Tibial artery (tissue), 4 donors: ENCODE measurements around the gene C8A.

Source experiments
- DNase-seq, 2 donors: peaks; one replicate each; pipeline ENCODE4 v3.0.0-alpha.2; 2019
- H3K27ac ChIP-seq, 2 donors: fragments of 200-600 bp; sonication (generic) in 1 of 2; 1 replicate in 1 of 2; 2 replicates in 1 of 2; pipeline ENCODE4 v1.5.1; 2018 to 2019; ENCODE audit warnings: mild to moderate bottlenecking in 1 of 2
- H3K27me3 ChIP-seq, 2 donors: fragments of 200-600 bp; sonication (generic) in 1 of 2; one replicate each; pipeline versions ENCODE4 v1.5.1 to v1.6.0; 2016 to 2019
- H3K36me3 ChIP-seq, 3 donors: fragments of 200-600 bp; sonication (generic) in 2 of 3; one replicate each; pipeline ENCODE4 v1.5.1; 2016 to 2019; ENCODE audit warnings: mild to moderate bottlenecking in 2 of 3
- H3K4me1 ChIP-seq, 4 donors: fragments of 200-600 bp; sonication (generic) in 2 of 4; 1 replicate in 3 of 4; 2 replicates in 1 of 4; pipeline ENCODE4 v1.5.1; 2016 to 2019
- H3K4me3 ChIP-seq, 2 donors: fragments of 200-600 bp; sonication (generic) in 1 of 2; 1 replicate in 1 of 2; 2 replicates in 1 of 2; pipeline ENCODE4 v1.5.1; 2018 to 2019; ENCODE audit warnings: mild to moderate bottlenecking in 2 of 2
- H3K9me3 ChIP-seq, 3 donors: fragments of 200-600 bp; sonication (generic) in 1 of 3; one replicate each; pipeline ENCODE4 v1.5.1; 2016 to 2019
- intact Hi-C: fragments of 100-400 bp; cut with DNase I; formaldehyde crosslinking; loops from one replicate; pipeline ENCODE4 v1.15.0; 2023; ENCODE audit warnings: low total_unique reads
- TF ChIP-seq, protein P1 (sequence below), 2 experiments: fragments of 200-600 bp in 1 of 2; fragments of 450-650 bp in 1 of 2; IDR thresholded peaks; one replicate each; pipeline ENCODE4 v1.5.1; 2017 to 2019; ENCODE audit warnings: antibody characterized with exemption in 2 of 2, mild to moderate bottlenecking in 1 of 2, moderate library complexity in 1 of 2

The C8A gene

DNA sequence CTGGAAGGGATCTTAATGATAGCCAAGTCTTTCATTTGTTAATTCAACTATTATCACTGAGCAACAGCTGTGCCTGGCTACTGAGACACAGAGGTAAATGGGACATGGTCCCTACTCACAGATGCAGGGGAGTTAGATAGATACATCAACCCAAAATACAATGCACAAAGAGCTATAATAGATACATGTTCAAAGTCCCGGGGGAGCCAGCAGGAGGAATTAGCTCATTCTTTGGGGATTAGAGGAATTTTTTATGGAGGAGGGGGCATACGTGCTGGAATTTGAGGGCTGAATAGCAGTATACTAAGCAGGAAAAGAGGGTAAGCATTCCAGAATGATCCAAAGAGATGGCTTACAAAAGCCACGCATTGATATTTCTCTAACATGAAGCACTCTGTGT is 76.6 kb downstream of the C8A start:
- Histone ChIP-seq H3K27ac (no peak overlapping the region), H3K36me3 (no peaks in the 10 kb centered on the region), H3K9me3 (no peaks in the 10 kb centered on the region), H3K27me3 (no peaks in the 10 kb centered on the region), H3K4me1 (no peaks in the 10 kb centered on the region), H3K4me3 (no peak overlapping the region)
- DNase-seq: no peak
- intact Hi-C loops: no loop called here
- TF ChIP-seq, protein P1, sequence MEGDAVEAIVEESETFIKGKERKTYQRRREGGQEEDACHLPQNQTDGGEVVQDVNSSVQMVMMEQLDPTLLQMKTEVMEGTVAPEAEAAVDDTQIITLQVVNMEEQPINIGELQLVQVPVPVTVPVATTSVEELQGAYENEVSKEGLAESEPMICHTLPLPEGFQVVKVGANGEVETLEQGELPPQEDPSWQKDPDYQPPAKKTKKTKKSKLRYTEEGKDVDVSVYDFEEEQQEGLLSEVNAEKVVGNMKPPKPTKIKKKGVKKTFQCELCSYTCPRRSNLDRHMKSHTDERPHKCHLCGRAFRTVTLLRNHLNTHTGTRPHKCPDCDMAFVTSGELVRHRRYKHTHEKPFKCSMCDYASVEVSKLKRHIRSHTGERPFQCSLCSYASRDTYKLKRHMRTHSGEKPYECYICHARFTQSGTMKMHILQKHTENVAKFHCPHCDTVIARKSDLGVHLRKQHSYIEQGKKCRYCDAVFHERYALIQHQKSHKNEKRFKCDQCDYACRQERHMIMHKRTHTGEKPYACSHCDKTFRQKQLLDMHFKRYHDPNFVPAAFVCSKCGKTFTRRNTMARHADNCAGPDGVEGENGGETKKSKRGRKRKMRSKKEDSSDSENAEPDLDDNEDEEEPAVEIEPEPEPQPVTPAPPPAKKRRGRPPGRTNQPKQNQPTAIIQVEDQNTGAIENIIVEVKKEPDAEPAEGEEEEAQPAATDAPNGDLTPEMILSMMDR (IDR thresholded peaks at IDR 0.05): no peak

DNA sequence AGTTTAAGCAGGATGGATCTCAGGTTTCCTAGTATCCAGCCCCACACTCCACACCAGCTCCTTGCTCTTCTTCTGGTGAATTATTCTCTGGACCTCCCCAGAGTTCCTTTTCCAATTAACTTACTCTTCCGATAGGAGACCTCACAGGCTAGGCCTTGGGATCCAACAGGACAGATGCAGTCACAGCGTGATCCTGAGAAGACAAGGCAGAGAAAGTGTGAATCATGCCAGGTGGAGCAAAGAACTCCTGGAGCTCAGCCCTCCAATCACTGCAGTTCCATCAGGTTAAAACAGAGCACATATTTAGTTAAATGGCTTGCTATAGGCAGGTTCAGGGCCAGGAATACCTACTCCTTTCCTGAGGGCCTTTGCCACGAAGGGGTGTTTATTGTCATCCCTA is 77.1 kb downstream of the C8A start:
- no peak overlapping the region for H3K4me3 ChIP-seq
- no peaks in the 10 kb centered on the region for H3K9me3 ChIP-seq
- TF ChIP-seq, protein P1 (IDR thresholded peaks at IDR 0.05): no peak
- no peaks in the 10 kb centered on the region for H3K36me3 ChIP-seq
- H3K27ac ChIP-seq: no peak overlapping the region
- H3K27me3 ChIP-seq: no peaks in the 10 kb centered on the region
- intact Hi-C loops: no loop called here
- H3K4me1 ChIP-seq: no peaks in the 10 kb centered on the region
- DNase-seq: no peak

DNA sequence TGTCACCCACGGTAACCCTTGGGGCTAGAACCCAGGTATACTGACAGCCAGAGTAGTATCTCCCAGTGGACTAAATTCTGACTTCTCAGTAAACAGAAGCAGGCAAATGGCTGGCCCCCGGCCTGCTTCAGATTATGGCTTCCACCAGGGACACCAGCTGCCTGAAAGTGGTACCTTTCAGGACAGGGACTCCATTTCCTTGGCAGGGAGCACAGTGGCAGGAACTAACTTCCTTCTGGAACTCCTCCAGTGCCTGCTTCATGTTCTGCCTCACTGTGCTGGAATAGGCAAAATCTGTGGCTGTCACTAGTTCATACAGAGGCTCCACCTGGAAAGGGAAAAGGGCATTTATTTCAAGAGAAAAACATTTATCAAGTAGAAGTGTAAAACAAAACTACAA is 78.6 kb downstream of the C8A start:
- intact Hi-C loops: no loop called here
- Histone ChIP-seq H3K4me1 (no peaks in the 10 kb centered on the region), H3K27ac (no peak overlapping the region), H3K9me3 (no peaks in the 10 kb centered on the region), H3K36me3 (no peaks in the 10 kb centered on the region), H3K27me3 (no peaks in the 10 kb centered on the region), H3K4me3 (no peak overlapping the region)
- no peak for DNase-seq
- TF ChIP-seq, protein P1 (IDR thresholded peaks at IDR 0.05): no peak

DNA sequence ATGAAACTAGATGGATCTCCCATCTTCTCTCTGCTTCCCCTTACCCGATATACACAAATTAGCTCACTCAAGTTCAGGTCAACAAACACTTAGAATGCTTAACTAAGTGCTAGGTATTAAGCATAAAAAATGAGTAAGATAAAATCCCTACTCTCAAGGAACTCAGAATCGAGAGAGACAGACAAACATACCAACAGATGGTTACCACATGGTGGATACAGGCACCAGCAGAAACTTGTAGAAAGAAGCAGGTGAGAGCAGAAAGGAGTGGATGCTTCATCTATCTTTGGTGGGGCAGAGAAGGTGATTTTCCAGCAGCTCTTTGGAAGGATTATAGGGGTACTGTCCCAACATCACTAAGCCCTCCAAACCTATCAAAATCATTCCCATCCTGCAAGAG is 79.0 kb downstream of the C8A start:
- Histone ChIP-seq H3K4me1 (no peaks in the 10 kb centered on the region), H3K9me3 (no peaks in the 10 kb centered on the region), H3K27me3 (no peaks in the 10 kb centered on the region), H3K27ac (no peak overlapping the region), H3K36me3 (no peaks in the 10 kb centered on the region), H3K4me3 (no peak overlapping the region)
- no peak for DNase-seq
- intact Hi-C loops: no loop called here
- TF ChIP-seq, protein P1 (IDR thresholded peaks at IDR 0.05): no peak

DNA sequence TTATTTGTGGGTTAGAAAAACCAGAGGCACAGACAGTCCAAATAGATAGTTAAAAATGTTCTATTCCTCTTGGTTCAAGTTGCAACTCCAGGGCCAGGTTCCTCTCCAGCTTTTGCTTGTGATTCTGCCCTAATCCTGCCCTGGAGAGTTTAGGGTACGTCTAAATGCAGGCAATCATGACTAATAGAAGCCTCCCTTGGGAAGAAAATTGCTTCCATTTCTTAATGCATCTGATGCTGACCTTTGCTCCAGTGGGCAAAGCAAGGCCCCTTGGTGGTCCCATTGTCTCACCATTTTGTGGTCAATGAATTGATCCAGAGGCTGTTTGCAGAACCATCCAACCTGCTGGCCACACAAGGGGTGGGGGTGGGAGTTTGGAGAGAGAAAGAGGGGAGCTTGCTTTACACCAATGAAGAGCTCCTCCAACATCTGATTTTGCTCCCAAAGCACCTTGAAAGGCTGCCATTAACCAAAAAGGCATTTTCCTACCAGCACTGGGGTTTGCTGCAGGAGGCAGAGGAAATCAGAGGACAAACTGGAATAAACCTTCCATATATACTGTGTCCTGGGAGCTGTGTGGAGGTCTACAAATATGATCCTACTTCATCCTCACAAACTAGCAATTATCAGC is 79.9 kb downstream of the C8A start:
- Histone ChIP-seq H3K4me3 (no peak overlapping the region), H3K9me3 (no peaks in the 10 kb centered on the region), H3K27me3 (no peaks in the 10 kb centered on the region), H3K36me3 (no peaks in the 10 kb centered on the region), H3K4me1 (no peaks in the 10 kb centered on the region), H3K27ac (no peak overlapping the region)
- TF ChIP-seq, protein P1 (IDR thresholded peaks at IDR 0.05): no peak
- DNase-seq: no peak
- intact Hi-C loops: no loop called here

DNA sequence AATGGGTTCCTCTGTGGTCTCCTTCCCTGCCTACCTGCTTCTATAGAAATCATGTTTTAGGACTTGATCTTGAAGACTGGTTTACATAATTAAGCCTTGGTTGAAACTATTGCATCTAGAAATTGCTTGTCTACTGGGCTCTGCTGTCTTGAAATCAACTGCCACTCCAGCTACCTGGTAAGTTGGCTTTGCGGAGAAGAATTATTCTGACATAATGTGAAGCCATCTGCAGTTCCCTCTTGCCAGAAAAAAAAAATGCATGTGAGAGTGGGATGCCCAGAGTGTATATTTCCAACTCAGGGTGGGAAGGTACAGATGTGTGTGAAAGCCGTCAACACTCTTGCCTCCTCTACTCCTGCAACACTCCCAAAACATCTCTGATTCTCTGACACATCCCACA is 84.0 kb downstream of the C8A start:
- Histone ChIP-seq H3K9me3 (no peaks in the 10 kb centered on the region), H3K4me3 (no peak overlapping the region), H3K27ac (no peak overlapping the region), H3K4me1 (no peaks in the 10 kb centered on the region), H3K27me3 (no peaks in the 10 kb centered on the region), H3K36me3 (no peaks in the 10 kb centered on the region)
- TF ChIP-seq, protein P1 (IDR thresholded peaks at IDR 0.05): no peak
- DNase-seq: no peak
- intact Hi-C loops: no loop called here
